ENCODE results near the gene ATG9B.

DNA sequence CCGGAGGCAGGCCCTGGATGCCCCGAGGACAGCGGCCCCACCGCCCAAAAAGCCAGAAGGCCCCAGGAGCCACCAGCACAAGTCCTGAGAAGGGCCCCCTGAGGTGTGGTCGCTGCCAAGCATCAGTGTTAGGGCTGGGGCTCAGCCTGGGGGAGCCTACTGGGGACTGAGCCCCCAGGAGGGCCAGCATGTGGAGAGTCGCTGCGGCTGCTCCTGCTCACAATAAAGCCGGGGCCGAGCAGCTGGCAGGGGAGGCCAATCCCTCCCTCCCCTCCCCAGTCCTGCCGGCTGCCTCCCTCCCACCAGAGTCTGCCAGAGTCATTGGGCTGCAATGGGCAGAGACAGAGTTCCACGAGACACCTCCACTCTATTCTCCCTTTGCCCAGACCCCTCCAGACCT, 21.0 kb upstream of the ATG9B start:
- TF ChIP-seq EZH2 (IDR thresholded peaks at IDR 0.05; ENCODE audit: borderline replicate concordance, low read depth, low read length, severe bottlenecking): no peak
- TF ChIP-seq, protein P1, sequence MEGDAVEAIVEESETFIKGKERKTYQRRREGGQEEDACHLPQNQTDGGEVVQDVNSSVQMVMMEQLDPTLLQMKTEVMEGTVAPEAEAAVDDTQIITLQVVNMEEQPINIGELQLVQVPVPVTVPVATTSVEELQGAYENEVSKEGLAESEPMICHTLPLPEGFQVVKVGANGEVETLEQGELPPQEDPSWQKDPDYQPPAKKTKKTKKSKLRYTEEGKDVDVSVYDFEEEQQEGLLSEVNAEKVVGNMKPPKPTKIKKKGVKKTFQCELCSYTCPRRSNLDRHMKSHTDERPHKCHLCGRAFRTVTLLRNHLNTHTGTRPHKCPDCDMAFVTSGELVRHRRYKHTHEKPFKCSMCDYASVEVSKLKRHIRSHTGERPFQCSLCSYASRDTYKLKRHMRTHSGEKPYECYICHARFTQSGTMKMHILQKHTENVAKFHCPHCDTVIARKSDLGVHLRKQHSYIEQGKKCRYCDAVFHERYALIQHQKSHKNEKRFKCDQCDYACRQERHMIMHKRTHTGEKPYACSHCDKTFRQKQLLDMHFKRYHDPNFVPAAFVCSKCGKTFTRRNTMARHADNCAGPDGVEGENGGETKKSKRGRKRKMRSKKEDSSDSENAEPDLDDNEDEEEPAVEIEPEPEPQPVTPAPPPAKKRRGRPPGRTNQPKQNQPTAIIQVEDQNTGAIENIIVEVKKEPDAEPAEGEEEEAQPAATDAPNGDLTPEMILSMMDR (IDR thresholded peaks at IDR 0.05; ENCODE audit: extremely low read depth in 1 of 2, insufficient read depth in 1 of 2, low read depth in 1 of 2, low read length in 2 of 2): no peak
